ENCODE measurements around the gene PRKAG3.

Gene PRKAG3

DNA sequence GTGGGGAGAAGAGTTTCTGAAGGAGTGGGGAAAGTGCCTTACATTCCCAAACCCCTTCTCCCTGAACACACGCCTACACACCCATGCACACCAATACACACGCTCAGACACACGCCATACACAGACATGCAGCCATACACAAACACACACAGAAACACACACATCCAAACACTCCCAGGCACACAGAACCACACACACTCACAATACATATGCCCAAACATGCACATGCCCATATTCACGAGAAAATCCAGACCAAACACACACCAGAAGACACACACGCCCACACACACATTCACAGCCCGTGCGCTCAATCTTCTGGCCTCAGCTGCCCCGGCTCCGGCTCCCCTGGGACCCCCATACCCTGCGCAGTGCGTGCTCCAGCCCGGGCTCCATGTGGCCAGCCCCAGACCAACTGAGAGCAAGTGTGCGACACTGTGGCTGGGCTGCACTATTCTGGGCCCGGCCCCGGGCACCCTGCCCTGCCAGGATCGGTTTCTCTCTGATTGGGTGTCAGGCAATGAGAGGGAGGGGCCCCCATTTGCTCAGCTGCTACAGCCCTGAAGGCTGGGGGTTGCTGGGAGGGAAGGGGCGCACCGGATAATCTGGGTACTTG, at the start of gene PRKAG3:
Gene PRKAG3 (minus strand): TSS at position 426 of the 613 bp plus-strand sequence.
- DNase-seq, result no peak

DNA sequence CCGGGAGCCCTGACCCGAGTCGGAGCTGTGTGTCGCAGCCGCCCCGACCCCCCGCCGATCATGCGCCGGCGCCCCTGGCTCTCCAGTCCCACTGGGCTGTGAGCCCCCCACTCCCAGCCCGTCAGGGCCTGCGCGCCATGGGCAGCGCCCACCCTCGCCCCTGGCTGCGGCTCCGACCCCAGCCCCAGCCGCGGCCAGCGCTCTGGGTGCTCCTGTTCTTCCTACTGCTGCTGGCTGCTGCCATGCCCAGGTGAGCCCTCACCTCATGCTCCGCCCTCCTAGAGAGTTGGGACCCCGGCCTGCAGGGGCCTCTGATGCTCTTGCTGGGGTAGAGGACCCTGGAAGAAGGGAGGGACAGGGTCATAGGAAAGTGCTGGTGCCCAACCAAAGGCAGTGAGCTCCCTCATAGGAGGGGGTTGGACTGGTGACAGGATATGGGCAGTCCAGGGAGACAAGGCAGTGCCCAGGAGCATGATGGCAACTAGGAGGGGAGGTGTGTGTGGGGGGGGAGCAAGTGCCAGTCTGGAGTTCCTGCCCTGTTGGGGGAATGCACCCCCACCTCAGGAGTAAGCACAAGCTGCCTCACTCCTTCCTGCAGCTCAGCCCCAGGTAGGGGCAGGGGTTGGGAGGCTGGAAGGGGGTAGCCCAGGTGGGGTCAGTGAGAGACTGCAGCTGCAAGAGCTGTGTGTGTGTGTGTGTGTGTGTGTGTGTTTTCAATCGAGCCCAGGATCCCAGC, 49.4 kb upstream of the PRKAG3 start:
- no peak for DNase-seq

DNA sequence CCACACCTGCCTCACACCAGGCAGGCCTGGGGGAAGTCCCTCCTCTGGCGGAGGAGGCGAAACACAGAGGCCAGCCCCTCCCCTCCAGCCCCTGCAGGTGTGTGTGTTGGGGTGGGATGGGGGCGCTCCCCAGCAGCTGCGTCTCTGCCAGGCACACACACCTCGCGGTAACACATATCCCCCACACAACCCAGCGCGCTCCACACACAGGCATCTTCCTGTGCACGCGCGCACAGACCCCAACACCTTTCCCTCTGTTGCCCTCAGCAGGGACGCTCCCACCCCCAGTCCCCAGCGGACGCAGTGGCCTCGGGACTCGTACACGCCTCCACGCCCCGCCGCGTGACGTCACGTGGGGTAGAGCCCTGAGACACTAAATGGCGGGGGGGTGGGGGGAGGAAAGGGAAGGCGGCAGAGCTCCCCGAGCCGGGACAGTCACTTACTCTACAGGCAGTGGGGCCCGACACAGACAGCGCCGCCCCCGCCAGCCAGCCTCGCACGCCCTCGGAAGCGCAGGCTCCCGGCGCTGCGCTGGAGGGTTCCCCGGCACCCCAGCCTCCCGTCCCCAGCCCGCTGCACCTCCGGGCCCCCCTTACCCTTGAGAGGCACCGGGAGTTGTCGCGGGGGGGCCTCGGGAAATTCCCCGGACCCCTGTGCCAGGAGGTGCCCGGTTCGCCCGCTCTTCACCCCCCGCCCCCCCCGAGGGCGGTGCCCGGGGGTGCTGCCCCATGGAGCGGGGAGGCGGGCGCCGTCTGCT, 48.7 kb upstream of the PRKAG3 start, which contains the start of gene WNT10A:
Gene WNT10A (plus strand): TSS at position 751 of the 757 bp plus-strand sequence. CDS start 144 bp downstream, outside the sequence.
- peak; percentile 79 for DNase-seq

DNA sequence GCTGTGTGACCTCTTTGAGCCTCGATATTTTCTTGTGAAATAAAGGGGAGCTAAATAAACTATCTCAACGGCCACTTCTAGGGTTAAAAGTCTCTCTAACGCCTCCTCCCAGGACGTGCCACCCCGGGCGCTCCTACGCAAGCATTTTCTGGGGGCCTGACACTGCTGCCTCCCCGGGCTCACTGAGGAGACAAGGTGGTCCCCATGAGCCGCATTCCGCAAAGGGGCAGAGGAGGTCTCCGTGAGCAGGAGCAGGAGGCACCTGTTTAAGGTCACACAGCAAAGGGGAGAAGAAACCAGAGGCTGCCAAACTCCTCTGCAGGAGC, 48.1 kb upstream of the PRKAG3 start:
- DNase-seq, result no peak

DNA sequence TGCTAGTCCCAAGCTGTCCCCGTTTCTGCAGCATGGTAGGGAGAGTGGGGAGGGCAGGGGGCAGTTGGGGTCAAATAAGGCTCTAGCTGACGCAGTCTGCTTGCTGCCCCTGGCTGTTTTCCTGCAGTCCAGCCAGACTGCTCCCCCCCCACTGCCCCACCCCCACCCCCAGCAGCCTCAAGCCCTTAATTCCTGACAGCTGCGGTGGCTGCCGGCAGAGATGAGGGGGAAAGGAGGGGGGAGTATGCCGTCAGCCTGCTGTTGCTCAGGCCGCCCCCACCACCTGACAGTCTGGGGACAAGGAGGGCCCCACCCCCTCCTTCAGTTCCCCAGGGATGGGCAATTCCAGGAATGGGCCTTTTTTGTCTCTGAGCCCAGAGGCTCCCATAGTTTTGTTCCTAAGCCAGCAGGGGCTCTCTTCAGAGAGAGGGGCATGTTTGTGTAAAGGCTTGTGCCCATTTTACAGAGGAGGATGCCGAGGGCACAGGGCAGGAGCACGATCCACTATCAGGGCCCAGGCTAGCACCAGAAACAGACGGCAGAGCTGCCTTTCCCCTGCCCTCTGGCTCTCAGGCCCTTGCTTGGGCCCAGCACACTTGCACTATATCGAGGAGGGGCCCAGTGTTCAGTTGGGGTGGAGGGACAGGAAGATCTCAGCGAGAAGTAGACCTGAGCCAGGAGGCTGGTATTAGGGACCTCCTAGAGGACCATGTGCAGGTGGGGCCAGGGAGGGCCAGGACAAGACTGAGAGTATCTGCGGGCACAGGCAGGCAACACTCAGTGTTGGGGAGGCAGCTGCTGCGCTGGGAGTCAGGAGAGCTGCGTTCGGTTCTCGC, 47.5 kb upstream of the PRKAG3 start:
- DNase-seq, result no peak

DNA sequence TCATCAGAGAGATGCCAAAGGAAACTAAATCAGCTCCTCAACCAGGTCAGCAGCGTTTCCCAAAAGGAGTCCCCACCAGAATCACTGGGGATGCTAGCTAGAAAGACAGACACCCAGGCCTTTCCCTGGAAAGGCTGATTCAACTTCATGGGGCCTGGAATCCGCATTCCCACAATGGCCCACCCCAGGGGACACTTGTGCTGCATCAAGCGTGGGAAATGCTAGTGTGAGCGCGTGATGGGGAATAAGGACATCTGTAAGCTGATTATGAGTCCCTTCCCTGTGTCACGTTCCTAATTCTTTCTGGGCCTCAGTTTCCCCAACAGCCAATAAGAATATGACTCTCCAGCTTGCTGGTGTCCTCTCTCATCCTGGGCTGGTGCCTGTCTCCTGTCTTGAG, 46.9 kb upstream of the PRKAG3 start:
- DNase-seq, result no peak

DNA sequence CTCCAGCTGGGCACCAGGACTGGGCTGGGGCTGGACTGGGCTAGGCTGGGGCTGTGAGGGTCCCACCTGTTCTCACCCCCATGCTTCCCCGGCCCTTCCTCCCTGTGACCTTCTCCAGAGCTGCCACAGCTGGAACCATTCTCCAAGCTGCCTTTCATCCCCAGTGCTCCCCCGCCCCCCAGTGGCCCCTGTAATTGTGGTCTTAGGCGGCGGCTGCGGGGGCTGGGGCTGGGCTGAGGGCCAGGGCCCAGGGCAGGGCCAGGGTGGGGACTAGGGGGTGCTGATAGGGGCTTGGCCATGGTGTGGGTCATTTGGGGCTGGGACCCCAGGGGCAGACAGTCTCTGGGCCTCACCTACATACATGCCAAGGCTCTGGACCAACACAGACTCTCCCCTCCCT, 46.3 kb upstream of the PRKAG3 start:
- no peak for DNase-seq

DNA sequence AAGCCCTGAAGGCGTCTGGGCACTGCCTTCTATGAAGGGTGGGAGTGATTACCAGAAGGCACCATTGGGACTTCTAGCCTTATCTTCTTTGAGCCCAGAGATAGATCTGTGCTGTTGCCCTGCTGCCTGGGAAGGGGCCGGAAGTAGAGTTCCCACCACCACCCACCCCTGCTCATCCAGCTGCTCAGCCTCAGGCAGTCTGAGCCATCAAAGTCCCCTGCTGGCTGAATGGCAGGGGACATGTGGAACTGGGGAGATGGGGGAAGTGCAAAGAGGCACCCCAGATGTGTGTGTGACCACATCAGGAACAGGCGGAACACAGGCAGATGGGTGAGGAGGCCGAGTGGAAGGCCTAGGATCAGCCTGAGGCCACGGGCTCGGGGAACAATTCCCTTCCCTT, 45.7 kb upstream of the PRKAG3 start:
- DNase-seq, result no peak

DNA sequence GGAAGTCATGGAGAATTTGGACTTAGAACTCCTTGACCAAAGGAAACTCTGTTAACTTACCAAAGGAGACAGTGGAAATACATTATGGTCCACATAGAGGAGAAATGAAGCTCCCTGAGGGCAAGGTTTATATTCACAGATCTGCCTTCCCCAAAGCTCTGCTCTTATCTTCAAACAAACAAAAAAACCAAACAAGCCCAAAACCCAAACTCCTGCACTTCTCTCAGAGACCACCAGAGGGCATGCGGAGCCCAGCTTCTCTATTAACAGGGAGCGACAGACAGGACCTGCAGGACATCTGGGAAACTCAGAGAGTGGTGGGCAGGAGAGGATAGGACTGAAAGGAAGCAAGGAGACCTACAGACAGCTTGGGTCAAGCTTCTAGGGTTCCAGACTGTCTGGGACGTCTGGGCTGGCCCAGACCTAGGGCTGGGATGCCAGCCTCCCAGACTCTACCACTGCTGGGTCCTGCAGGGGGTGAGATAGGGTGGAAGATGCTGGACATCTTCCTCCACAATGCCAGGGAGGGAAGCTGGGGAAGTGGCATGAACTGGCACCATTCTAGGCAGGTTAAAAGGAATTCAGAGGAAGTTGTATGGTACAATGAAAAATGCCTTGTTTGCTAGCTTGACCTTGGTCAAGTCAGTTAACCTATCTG, 45.1 kb upstream of the PRKAG3 start:
- peak; percentile 68 for DNase-seq

DNA sequence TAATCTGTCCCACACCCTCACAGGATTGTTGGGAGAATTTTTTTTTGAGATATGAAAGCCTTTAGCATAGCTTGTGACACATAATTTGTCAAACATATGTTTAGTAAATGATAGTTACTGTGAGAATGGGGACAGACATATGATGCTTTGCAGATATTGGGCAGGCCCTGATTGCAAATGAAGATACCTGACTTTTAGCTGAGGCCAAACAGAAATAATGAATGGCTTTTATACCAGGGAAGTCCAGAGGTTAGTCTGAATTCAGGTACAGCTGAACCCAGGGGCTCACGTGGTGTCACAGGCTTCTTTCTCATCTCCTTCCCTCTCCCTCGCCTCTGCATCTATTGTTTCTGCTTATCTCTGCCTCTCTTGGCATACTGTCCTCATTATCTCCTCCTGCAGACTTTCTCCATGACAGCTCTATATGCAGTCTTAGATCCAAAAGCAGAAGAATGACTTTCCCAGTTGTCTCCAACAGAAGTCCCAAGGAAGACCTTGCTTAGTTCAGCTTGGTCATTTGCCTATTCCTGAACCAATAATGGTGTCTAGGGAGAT, 44.2 kb upstream of the PRKAG3 start:
- DNase-seq, result no peak

DNA sequence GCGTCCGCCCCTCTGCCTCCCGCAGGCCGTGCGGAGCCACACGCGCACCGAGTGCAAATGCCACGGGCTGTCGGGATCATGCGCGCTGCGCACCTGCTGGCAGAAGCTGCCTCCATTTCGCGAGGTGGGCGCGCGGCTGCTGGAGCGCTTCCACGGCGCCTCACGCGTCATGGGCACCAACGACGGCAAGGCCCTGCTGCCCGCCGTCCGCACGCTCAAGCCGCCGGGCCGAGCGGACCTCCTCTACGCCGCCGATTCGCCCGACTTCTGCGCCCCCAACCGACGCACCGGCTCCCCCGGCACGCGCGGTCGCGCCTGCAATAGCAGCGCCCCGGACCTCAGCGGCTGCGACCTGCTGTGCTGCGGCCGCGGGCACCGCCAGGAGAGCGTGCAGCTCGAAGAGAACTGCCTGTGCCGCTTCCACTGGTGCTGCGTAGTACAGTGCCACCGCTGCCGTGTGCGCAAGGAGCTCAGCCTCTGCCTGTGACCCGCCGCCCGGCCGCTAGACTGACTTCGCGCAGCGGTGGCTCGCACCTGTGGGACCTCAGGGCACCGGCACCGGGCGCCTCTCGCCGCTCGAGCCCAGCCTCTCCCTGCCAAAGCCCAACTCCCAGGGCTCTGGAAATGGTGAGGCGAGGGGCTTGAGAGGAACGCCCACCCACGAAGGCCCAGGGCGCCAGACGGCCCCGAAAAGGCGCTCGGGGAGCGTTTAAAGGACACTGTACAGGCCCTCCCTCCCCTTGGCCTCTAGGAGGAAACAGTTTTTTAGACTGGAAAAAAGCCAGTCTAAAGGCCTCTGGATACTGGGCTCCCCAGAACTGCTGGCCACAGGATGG, 42.0 kb upstream of the PRKAG3 start:
- no peak for DNase-seq

DNA sequence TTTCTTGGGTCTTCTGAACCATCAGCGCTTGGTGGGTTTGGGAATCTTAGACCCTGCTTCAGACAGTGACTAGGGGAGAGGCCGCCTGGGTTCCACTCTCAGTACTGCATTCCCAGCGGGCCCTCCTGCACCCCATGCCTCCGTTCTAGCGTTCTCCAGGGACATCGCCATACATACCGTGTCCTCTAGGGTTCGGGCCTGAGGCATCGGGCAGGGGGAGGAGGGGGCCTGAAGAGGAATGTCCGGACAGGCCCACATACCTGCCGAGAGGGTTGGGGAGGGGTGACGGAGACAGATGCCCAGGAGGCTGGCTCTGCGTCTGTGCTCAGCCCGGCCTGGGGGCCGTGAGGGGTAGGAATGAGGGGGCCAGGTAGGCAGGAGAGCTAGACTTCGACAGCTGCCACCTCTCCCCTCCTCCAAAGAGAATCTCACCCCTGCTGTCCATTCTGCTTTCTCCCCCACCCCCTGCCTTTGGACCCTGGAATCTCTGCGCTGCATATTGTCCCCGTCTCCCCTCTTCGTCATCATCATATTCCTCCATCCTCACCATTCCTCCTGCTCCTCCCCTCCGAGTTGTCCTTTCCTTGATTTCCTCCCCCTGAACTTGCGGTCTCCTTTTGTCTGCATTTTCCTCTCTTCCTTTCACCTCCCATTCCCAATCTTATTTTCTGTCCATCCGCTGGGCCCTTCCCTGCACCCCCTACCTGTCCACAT, 41.2 kb upstream of the PRKAG3 start:
- DNase-seq, result no peak

DNA sequence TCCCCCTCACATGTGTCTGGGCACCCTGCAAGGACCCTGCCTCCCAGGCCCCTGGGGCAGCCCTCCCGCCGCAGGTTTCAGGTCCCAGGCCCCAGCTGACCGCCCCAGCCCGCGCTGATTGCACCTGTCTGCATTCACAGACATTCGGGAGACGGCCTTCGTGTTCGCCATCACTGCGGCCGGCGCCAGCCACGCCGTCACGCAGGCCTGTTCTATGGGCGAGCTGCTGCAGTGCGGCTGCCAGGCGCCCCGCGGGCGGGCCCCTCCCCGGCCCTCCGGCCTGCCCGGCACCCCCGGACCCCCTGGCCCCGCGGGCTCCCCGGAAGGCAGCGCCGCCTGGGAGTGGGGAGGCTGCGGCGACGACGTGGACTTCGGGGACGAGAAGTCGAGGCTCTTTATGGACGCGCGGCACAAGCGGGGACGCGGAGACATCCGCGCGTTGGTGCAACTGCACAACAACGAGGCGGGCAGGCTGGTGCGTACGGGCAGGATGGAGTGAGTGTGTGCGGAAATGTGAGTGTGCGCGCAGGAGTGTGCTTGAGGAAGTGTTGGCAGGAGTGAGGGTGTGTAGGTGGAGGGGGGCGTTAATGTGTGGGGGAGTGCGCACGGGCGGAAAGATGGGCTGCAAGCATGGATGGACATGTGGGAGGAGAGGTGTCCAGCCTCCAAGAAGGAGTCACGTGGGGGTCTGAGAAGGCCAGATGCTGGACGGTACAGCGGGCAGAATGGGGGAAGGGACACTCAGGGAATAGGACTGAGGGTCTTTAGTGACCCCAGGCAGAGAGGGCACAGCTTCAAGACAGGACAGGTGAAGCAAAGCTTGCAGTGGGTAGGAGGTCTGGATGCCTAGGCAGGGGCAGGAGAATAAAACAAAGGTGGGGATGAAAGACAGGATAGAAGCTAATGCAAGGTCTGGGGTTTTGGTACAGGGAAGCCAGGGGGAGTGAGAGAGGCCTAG, 40.0 kb upstream of the PRKAG3 start:
- no peak for DNase-seq

DNA sequence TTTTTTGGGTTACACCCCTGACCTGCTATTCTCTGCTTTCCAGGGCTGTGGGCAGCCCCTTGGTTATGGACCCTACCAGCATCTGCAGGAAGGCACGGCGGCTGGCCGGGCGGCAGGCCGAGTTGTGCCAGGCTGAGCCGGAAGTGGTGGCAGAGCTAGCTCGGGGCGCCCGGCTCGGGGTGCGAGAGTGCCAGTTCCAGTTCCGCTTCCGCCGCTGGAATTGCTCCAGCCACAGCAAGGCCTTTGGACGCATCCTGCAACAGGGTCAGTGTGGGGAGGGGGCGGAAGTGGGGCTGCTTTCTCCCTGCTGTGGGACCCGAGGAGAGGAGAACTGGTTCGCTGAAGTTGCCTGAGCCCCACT, 39.4 kb upstream of the PRKAG3 start:
- DNase-seq, result no peak

DNA sequence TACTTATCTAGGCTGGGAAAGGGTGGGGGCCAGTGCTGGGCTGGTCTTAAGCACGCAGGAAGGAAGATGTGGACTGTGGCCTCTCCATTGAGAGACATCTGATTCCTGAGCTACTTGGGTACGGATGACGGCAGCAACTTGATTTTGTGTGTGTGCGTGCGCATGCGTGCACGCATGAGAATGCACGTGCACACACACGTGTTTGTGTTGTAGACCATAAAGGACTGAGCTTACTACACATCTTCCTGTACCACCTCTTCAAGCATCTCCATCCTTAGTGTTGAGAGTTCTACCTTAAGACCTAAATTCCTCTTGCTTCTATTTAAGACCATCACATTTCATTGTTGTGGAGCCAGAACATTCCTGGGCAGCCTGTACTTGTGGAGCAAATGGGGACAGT, 37.5 kb upstream of the PRKAG3 start:
- DNase-seq, result no peak

DNA sequence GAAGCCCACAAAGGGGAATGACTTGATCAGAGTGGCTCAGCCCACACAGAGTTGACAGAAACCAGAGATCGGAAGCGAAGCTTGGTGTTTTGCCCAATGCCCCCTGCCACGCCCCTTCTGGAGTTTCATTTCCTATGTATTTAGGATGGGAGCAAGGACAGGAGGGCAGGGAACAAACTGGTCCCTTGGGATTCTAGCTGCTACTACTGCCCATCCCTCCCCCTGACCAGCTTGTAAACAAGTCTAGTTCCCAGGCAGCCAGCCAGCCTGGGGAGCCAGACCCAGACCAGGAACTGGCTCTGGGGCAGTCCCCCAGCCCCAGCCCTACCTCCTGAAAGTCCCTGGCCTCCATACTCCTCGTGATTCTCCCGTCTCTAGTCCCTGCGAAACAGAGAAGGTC, 36.3 kb upstream of the PRKAG3 start:
- no peak for DNase-seq

DNA sequence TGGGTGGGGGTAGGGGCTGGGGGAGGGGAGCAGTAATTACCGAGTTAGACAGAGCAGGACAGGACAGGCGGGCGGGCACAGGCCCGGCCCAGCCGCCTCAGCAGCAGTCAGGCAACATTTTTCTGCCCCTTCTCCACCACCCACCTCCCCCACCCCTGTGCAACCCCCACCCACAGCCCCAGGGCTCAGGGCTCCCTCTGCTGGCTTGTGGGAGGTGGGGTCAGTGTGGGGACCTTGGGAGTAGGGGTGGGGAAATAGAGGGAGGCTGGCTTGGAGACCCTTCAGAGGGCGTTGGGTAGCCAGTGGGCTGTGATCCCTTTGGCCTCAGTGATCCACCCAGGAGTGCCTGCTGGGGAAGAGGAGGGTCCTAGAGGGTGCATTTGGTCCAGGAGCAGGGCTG, 34.4 kb upstream of the PRKAG3 start:
- DNase-seq, result no peak

DNA sequence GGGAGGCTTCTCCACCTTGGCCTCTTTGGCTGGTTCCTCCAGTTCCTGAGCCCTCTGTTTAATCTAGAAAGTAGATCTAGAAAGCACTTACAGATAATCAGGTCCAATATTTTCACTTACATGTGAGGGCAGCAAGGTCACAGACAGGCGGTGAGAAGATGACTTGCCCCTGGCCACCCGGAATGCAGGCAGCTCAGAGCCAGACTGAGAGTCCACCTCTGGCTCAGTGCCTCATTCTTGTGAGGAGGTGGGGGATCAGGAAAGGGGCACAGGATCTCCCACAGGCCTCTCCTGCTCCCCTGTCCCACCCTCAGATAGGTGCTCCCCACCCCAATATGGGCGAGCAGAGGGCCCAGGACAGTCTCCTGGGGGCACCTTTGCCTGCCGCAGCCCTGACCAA, 33.8 kb upstream of the PRKAG3 start:
- DNase-seq, result no peak

DNA sequence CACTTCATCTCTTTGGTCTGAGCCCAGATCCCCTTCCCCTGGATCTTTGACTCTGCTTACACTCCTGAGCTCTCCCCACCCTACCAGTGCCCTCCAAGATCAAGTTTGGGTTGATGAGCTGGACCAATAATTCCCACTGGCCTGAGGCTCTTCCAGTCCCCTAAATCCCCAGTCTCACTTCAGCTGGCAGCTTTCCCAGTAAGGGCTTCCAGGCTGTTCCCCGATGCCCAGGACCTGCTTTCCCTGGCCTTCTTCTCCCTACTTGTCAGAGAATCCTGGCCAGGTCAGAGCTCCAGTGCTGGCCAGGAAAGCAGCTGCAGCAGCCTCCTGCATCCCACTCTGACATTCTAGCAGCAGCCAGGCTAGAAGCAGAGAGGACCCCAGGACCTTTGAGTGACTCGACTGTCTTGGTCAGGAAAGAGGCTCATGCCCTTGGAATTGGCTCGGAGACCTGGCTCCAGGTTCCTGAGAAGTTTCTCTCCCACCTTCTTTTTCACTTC, 31.5 kb upstream of the PRKAG3 start:
- DNase-seq, result no peak

Data from activated gamma-delta T cell treated with Interleukin-2 at 50 U/mL for 16 hours (primary cell).